ENCODE data around the gene HIP1. TPM values are rescaled to one million over a fixed set of nuclear protein-coding genes. Genes with fewer than 3 reads are reported as not detected.

HIP1 gene
- total and polyA plus RNA-seq, 9 of the 15 experiments (the other 6 are each of a cell fraction or from before 2014, with no cell fraction given): 2.4 to 13.7 (median 9.5) TPM

GRCh38 chr7:75639071-75639885 is 99.5 kb downstream of the HIP1 start (continued):
- TF ChIP-seq HBP1 (CRISPR knock-in tag; IDR thresholded peaks at IDR 0.05) (peak; percentile 74; the same call in 1 of the 2 replicates), ZNF586 (CRISPR knock-in tag; conservative IDR thresholded peaks at IDR 0.05) (no peak), SOX6 (IDR thresholded peaks at IDR 0.05) (0 out of 2 replicates have a peak, but pooled peaks have one; percentile 38), TOE1 (IDR thresholded peaks at IDR 0.05; ENCODE audit: borderline replicate concordance) (peak; percentile 72), TOE1 (CRISPR knock-in tag; IDR thresholded peaks at IDR 0.05; ENCODE audit: borderline replicate concordance, low read depth) (no peak), KDM1A (IDR thresholded peaks at IDR 0.05) (peak in 1 of 2 experiments; percentile 92; a peak in 2 of 4 replicates), E2F3 (CRISPR knock-in tag; IDR thresholded peaks at IDR 0.05) (peak; percentile 35; the same call in 1 of the 2 replicates), CGGBP1 (CRISPR knock-in tag; IDR thresholded peaks at IDR 0.05) (0 out of 2 replicates have a peak, but pooled peaks have one; percentile 57), CTBP1 (IDR thresholded peaks at IDR 0.05; ENCODE audit: borderline replicate concordance) (peak; percentile 64; the same call in 1 of the 2 replicates), SMARCC2 (IDR thresholded peaks at IDR 0.05; ENCODE audit: low read depth) (no peak), RREB1 (CRISPR knock-in tag; IDR thresholded peaks at IDR 0.05) (peak; percentile 41; the same call in 1 of the 2 replicates), ZNF766 (CRISPR knock-in tag; conservative IDR thresholded peaks at IDR 0.05) (peak; percentile 59; the same call in 1 of the 2 replicates), ZNF830 (CRISPR knock-in tag; IDR thresholded peaks at IDR 0.05) (0 out of 2 replicates have a peak, but pooled peaks have one; percentile 49), RBM25 (IDR thresholded peaks at IDR 0.05; ENCODE audit: low read depth, low read length, severe bottlenecking) (no peak), ZBTB33 (CRISPR knock-in tag; IDR thresholded peaks at IDR 0.05) (0 out of 2 replicates have a peak, but pooled peaks have one; percentile 10), LARP7 (IDR thresholded peaks at IDR 0.05) (peak; percentile 93; the same call in 1 of the 2 replicates), BRD4 (IDR thresholded peaks at IDR 0.05) (no peak), SNIP1 (IDR thresholded peaks at IDR 0.05; ENCODE audit: low read depth) (no peak), HLTF (IDR thresholded peaks at IDR 0.05) (peak; percentile 69; the same call in 1 of the 2 replicates)
